GM18873 (cell line): ENCODE data around the gene KIF18B.

Experiments used
- ATAC-seq: cut with Tn5 transposase; IDR thresholded peaks from one replicate; pipeline ENCODE4 v1.9.1; 2021; ENCODE audit warnings: mild to moderate bottlenecking, moderate library complexity, moderate number of reproducible peaks; ENCODE audit not compliant: unreplicated experiment, low FRiP score

Gene KIF18B

DNA sequence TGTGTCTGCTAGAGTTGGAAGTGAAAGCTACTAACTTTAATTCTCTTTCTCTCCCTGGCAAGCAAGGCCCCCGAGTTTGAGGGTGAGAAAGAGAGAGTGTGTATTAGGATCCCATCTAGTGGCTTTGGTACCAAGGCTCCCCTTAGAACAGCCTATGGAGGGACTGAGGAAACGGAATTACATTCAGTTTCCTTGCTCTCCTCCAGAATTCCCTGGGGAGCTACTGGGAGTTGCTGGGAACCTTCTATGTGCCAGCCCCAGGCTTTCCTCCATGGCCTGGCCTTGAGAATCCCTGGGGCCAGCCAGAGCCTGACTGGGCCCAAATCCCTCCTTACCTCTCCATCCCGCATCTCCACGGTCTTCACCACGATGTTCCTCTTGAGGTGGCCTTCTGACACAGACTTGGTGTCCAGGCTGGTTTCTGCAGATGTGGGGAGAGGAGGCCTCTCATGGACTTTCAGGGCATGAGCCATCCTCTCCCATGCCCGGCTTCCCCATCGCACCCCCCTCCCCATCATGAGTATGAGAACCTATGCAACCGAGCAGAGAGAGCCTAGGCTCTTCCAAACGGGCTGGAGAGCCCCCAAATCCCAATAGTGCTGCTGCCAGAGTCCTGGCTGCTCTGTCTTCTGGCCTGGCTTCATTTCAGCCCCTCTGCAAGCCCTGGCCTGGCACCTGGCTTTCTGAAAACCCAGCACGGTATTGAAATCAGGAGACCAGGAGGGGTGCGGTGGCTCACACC lies 39.7 kb downstream of the KIF18B start:
- no peak for ATAC-seq

DNA sequence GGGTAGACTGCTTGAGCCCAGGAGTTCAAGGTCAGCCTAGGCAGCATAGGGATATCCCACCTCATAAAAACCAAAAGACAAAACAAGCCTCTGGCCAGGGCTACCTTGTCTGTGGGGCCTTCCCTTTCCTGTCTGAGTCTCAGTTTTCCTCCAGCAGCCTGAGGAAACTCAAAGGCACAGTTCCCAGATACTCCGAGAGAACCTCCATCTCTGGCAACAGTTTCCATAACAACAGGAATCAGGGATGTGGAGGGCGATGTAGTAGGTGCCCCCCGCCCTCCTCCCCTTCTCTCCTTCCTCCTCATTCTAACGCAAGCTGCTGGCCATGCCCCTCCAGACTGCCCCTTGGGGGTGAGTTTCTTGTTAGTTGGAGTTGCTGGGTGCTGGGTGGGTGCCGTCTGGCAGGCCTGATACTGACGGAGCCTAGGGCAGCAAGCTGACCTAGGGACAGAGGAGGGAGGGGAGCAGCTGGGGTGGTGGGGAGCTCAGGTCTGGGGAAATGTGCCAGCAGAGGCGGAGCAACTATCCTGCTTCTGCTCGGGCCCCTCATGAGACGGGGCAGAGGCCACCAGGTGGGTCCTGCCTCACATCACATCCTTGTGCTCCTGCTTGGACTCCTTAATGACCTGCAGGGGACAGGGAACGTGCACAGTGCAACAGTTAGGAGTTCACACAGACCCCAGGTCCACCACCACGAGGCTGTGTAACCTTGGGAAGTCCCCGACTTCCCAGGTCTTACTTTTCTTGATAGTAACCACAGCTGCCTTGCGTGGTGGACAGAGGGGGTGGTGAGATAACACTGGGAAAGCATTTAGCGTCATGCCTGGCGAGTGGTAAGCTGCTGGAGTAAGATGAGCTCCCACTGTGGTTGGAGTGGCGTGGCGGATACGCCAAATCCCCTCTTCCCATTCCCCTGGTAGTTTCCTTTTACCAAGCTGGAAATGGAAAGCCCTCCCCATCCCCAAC lies 40.5 kb downstream of the KIF18B start:
- ATAC-seq: no peak

DNA sequence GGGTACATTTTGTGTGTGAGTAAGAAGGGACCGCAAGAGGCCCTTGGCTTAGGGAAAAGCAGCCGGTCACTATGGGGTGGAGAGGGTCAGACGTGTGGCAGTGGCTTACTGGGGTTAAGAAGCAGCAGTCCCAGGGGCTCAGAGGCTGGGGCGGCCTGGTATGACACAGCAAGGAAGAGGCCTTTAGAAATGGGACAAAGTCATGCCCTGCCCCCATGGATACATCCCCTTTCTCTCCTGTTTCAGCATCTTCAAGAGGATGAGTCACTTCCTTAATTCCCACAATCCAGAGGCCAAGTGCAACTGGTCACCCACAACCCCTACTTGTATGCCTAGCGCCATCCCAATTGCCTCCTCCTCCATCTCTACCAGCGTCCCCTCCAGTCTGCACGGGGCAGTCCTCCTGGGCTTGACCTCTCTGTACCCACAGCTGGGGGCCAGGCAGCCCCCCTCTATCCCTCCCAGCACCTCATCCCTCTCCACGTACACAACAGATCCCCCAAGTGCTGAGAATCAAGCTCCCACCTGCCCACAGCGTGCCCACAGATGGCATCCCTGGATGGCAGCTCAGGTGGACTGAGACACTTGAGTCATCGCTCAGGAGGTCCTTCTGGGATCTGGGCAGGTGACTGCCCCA lies 41.4 kb downstream of the KIF18B start:
- no peak for ATAC-seq

DNA sequence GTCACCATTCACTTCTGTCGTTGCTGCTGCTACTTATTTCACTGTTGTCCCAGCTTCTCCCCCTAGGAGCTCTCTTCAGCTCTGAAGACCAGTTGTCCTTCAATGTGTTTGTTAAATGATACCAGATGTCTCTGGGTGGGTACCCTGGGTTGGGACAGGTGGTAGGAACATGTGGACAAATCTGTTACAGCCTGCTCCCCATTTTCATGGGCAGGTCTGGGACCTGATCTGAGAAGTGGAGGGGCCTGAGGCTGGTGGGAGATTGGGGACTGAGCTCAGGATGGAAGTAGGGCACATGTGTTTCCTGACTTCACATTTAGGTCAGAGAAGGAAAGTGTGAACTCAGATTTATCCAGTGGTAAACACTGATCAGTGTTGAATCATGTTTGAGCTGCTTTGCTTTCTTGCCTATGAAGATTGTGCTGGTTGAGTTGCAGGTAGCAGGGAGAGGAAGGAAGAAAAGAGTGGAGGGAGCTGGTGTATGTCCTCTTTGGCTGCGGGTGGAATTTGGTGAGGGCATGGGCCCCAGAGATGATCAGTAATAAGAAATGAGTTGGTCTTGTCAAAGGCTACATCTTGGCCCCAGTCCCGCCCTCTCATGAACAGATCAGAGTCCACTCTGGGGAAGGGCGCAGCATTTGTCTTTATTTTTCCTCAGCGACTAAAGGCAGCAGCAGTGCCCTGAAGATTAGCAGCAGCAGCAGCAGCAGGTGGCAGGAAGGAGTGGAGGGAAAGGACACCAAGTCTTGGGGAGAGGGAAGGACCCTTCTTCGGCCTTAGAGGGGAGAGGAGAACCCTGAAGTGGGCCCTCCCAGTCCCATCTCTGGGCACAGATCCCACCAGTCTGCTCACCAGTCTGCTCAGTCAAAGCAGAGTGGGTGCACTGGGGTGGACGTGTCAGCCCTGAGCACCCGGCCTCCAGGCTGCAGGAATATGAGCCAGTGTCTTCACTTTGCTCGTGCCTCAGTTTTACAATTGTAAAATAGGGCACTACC lies 42.3 kb downstream of the KIF18B start:
- ATAC-seq: no peak

DNA sequence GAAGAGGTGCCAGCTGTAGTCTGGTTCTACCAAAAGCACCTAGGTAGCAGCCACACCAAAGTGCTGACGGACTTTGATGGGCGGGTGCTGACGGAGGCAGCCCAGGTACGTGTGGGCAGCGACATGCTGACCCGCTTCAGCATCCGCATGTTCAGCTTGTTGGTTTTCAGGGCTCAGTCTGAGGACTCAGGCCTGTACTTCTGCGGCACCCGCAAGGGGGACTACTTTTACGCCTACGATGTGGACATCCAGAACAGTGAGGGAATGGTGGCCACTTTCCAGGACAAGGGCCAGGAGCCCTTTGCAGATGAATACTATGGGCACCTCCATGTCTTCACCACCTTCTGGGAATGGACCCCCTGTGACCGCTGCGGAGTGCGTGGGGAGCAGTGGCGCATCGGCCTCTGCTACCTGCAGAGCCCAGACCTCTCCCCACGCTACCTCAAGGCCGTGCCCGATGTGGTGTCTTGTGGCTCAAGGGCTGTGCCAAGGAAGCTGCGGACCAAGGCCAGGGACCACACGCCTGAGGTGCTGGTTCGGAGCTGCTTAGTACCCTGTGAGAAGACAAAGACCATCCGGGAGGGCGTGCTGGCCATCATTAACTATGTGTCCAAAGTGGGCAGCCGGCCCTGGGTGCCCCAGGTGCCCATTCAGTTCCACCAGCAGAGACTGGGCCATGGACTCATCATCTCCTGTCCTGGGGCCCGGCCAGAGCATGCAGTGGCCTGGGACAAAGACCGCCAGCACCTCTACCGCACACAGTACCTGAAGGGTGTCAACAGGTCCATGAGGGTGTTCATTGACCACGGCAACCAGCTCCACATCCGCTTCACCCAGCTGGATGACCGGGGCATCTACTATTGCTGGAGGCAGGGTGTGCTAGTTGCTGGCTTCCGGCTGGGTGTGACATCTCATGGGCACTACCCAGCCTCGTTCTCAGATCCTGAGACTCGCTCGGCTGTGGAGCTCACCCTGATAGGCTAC lies 43.3 kb downstream of the KIF18B start:
- no peak for ATAC-seq

DNA sequence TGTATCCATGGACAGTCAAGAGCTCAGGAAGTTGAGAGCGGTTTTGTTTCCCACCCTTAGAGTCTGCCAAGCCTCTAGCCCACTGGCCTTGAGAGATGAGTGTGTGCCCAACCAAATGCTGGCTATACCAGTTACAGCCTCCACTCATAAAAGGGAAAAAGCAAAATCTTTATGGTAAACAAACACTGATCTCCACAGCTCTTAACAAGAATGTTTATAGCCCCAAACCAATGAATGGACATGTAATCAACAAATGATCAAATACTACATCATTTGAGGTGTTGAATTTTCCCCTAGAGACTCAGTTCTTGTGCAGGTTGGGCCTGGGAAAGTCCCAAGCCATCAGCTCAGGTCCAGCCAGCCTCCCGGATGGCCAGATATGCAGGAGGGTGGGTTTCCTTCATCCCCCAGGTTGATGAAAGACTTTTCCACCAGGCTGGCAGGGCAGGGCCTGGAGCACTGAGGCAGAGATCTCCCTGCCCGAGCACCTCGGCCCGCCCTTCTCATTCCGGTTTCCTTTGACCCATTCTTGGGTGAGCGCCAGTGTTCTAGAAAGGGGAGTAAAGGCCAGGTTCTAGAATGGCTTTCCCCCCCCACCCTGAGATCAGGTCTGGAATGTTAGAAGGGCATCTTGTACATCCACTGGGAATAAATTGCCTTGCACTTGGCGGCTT lies 44.4 kb downstream of the KIF18B start:
- ATAC-seq: no peak

DNA sequence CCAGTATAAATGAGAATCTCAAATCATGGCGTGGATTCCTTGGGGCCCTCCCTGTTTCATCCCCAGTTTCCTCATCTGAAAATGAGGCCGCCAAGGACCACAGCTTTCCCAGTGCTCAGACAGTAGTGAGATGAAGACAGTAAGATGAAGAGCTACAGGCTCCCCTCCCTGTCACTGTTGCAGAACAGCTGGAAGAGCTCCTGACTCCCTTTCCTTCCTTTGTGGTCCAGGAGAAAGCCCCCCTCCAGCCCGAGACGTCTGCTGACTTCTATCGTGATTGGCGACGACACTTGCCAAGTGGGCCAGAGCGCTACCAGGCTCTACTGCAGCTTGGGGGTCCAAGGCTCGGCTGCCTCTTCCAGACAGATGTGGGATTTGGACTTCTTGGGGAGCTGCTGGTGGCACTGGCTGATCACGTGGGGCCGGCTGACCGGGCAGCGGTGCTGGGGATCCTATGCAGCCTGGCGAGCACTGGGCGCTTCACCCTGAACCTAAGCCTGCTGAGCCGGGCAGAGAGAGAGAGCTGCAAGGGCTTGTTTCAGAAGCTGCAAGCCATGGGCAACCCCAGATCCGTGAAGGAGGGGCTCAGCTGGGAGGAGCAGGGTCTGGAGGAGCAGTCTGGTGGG lies 45.3 kb downstream of the KIF18B start:
- no peak for ATAC-seq

DNA sequence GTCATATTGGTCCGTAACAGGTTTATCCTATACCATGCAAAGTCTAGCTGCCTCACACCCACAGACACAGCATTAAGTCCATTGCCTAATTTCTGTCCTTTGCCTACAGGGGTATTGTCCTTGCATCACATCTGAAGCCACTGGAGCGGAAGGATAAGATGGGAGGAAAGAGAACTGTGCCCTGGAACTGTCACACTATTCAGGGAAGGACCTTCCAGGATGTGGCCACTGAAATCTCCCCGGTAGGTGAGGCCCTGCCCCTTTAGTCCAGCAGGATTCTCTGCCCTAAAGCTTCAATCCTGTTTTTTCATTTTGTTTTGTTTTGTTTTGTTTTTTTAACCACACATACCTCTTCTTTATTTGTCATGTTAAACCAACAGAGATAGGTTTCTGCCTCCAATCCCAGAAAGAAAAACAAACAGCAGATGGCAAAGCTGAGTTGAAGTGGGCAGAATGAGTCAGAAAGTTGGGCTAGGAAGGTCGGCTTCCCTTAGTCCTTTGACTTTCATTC lies 46.1 kb downstream of the KIF18B start:
- ATAC-seq: no peak

DNA sequence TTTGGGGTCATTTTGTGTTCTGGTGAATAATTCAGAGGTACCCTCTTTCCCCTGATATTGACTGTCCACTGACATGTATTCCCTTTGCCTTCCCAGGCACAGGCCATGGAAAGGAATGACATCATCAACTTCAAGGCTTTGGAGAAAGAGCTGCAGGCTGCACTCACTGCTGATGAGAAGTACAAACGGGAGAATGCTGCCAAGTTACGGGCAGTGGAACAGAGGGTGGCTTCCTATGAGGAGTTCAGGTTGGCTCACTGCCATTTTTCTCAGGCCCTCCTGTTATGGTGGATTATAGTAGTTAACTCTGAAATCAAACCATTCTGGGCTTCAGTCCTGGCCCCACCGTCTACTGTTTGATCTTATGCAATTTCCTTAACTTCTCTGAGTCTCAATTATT lies 46.7 kb downstream of the KIF18B start:
- ATAC-seq: no peak

DNA sequence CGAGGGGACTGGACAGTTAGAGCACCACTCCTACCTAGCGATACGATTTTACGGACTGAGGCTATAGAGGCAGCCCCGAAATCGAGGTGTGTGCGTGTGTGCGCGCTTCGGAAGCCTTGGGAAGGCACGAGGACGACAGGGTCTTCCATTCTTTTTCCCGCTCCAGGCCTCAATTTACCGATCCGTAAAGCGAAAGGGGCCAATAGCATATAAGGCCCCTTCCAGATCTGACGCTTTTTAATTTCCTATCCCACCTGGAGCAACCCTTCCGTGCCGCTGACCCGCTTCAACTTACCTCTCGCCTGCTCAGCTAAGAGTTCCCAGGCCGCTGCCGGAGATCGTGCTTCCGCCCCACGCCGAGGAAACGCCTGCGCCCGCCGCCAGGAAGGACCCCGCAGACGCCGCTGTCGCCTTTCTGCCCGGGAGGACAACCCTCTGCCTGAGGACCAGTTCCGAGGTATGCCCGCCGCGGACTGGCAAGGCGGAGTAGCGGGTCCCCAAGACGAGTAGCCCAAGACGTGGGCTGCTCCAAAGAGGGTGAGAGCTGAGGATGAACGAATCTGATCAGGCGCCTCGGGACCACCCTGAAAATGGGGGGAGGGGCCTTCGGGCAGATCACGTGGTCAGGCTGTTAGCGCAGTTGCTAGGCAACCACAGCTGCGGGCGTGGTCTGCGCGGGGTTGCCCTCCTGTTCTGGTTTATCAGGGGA lies 48.3 kb downstream of the KIF18B start, which contains the start of gene EFTUD2:
Gene EFTUD2 (minus strand): TSS at position 372 of the 709 bp plus-strand sequence. CDS start 4,924 bp downstream, outside the sequence.
- ATAC-seq: peak; percentile 50

DNA sequence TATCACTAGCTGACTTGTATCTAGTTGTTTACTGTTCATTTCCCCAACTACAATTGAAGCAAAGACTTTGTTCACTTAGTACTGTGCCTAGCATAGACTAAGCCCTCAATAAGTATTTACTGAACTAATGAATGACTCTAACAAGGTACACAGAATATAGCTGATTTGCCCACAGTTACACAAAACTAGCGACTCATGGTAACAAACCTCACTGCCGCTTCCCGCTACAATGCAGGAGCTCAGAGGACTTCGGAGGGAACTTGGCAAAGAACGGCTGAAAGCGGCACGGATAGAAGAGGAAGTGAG lies 48.9 kb downstream of the KIF18B start:
- ATAC-seq: no peak

DNA sequence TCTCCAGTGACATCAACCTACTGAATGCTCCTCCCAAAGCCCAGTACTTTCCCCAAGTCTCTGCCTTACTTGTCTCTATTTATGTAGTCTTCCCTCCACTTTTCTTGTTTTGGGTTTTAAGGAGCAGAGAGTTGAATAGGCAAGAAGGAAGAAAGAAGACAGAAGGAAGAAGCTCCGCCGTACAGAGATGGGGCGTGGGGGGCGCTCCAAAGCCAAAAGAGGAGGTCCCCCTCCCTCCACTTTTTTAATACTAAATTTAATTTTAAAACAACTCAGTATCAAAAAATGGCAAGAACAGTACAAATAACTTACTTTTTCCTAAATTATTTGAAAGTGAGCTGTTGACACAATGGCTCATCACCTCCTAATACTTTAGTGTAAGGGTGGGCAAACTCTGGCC lies 52.9 kb downstream of the KIF18B start:
- ATAC-seq: no peak

DNA sequence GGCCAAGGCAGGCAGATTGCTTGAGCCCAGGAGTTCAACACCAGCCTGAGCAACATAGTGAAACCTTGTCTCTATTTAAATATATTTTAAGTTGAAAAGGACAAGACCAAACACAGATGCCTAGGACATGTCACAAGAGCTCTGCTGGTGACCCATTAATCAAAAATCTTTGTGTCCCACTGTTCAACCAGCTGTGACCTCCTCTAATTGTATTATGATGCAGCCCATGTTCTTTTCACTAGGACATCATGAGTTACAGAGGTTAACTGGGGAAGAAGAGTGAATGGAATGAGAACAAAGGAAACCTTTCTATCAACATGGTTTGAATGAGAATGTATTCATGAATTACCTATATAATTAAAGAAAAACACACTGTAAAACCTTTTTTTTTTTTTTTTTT lies 55.3 kb downstream of the KIF18B start:
- no peak for ATAC-seq

DNA sequence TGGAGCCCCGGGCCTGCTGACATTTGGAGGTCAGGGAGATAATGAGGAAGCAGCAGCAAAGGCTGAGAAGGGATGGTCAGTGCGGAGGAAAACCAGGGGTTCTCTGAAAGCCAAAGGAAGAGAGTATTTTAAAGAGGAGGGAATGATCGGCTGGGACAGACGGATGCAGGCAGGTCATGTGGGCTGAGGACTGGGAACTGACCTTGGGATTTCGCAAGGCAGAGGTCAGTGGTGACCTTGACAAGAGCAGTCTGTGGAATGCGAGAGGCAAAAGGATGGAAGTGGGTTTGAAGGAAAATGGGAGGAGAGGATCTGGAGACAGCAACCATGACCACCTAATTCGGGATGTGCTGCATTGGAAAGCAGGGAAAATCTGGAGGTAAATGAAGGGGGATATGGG lies 58.6 kb downstream of the KIF18B start:
- ATAC-seq: no peak

DNA sequence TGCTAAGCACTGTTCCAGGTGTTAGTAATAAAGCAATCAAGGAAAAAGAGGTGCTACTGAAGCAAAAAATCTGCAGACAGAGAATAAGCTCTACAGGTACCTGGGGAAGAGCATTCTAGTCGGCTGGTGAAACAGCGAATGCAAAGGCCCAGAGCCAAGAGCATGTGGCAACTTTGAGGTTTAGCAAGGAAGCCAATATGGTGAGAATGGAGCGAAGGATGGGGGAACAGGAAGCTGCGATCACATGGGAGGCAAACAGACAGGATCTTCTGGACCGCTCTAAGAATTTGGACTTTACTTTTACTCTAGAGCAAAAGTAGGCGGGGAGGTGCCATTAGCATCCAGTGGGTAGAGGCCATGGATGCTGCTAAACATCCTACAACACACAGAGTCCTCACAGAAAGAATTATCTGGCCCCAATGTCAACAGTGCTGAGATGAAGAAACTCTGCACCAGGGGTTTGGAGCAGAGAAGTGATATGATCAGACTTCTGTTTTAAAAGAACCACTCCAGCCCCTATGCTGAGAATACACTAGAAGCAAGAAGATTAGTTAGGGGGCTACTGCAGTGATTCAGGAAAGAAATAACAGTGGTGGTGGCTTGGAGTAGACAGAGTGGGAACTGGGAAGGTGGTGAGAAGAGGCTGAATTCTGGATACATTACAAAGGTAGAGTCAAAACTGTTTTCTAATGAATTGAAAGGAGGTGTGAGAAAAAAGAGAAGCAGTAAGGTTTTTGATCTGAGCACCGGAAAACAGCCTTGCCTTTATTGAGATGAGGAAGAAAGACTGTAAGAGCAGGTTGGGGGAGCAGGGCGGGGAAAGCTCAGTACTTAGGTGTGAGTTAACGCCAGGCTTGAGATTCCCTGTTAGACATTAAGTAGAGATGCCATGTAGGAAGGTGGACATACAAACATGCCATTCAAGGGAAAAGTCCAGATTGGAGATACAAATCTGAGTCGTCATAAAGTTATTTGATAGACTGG lies 59.3 kb downstream of the KIF18B start:
- no peak for ATAC-seq

DNA sequence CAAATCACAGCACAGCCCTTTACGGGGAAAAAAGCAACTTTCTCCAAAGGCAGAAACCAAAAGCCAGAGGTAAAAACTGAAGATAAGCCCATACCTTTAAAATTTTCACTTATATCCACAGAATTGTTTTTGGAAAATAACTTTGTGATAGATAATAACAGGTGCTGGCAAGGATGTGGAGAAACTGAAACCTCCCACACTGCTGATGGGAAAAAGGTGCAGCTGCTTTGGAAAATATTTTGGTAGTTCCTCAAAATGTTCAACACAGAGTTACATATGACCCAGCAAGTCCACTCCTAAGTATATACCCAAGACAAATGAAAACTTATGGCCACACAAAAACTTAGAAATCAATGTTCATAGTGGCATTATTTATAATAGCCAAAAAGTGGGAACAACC lies 60.6 kb downstream of the KIF18B start:
- ATAC-seq: no peak
